AML-193 (cell line): Measurements from ENCODE around the gene PAF1.

Source experiments
- DNase-seq, 2 experiments: peaks; one replicate each; lab custom pipeline; 2025; lab: John Stamatoyannopoulos, UW

Gene PAF1

GRCh38 chr19:39416152-39417120, 25.5 kb upstream of the PAF1 start:
- no peak for DNase-seq

- DNase-seq, result no peak
Observed at GRCh38 chr19:39415111-39416046, 24.5 kb upstream of the PAF1 start.

- DNase-seq, result no peak
Observed at GRCh38 chr19:39413911-39414608, 23.2 kb upstream of the PAF1 start.

- no peak for DNase-seq
Observed at GRCh38 chr19:39413272-39413910, 22.5 kb upstream of the PAF1 start.

- no peak for DNase-seq
Observed at GRCh38 chr19:39412867-39413271, 22.0 kb upstream of the PAF1 start.

- peak; percentile 93 to 95 for DNase-seq
Observed at GRCh38 chr19:39412100-39412866, 21.4 kb upstream of the PAF1 start, which contains the start of gene PLEKHG2. Gene PLEKHG2 (plus strand): TSS chr19:39412669. CDS start chr19:39414087, 1,418 bp downstream.

- peak; percentile 85 to 91 for DNase-seq
Observed at GRCh38 chr19:39411832-39412099, 20.9 kb upstream of the PAF1 start.

GRCh38 chr19:39411081-39411831, 20.4 kb upstream of the PAF1 start:
- peak; percentile 27 to 41 for DNase-seq

GRCh38 chr19:39410831-39411080, 19.9 kb upstream of the PAF1 start:
- no peak for DNase-seq

GRCh38 chr19:39410017-39410830, 19.3 kb upstream of the PAF1 start:
- DNase-seq, result peak; percentile 40 to 42

GRCh38 chr19:39409208-39410016, 18.5 kb upstream of the PAF1 start:
- DNase-seq, result no peak

- no peak for DNase-seq
Observed at GRCh38 chr19:39408392-39409207, 17.7 kb upstream of the PAF1 start.

GRCh38 chr19:39407660-39408391, 16.9 kb upstream of the PAF1 start:
- peak in 1 of 2 experiments; percentile 13 for DNase-seq

- no peak for DNase-seq
Observed at GRCh38 chr19:39407410-39407659, 16.4 kb upstream of the PAF1 start.

- DNase-seq, result peak; percentile 64 to 65
Observed at GRCh38 chr19:39406656-39407409, 15.9 kb upstream of the PAF1 start, which contains the start of gene ZFP36. Gene ZFP36 (plus strand): TSS chr19:39406847. CDS start chr19:39406905, 58 bp downstream.

GRCh38 chr19:39405958-39406655, 15.2 kb upstream of the PAF1 start:
- peak; percentile 43 to 53 for DNase-seq
